Measurements from ENCODE around the gene KRT17. TPM values are rescaled to one million over a fixed set of nuclear protein-coding genes. Genes with fewer than 3 reads are reported as not detected.

Gene KRT17
- polyA plus RNA-seq, 1 donor from 2014 or later, result not detected

- Histone ChIP-seq H3K9ac (ENCODE audit: low read length) (no peak overlapping the region), H3K27ac (ENCODE audit: low read length) (no peak overlapping the region), H3K9me3 (ENCODE audit: low read length) (no peaks in the 10 kb centered on the region), H3K9me2 (ENCODE audit: insufficient read depth, low read length) (no peaks in the 10 kb centered on the region), H3K27me3 (ENCODE audit: insufficient read depth, low read depth, low read length) (no peaks in the 10 kb centered on the region), H3K36me3 (ENCODE audit: insufficient read depth, low read length) (no peaks in the 10 kb centered on the region), H2AFZ (ENCODE audit: low read depth, low read length) (no peak overlapping the region), H3F3A (ENCODE audit: insufficient read depth, low read length, poor library complexity, severe bottlenecking) (no peaks in the 10 kb centered on the region), H4K20me1 (ENCODE audit: insufficient read depth) (no peaks in the 10 kb centered on the region), H3K4me3 (ENCODE audit: low read length) (no peak overlapping the region), H3K4me2 (ENCODE audit: low read length) (no peak overlapping the region), H3K79me2 (replicated peaks; ENCODE audit: insufficient read depth, low read length) (no peaks in the 10 kb centered on the region)
- TF ChIP-seq TAF1 (IDR thresholded peaks at IDR 0.05; ENCODE audit: low read depth), result no peak
- no peak for TF ChIP-seq POLR2AphosphoS5 (IDR thresholded peaks at IDR 0.05)
- no peak for TF ChIP-seq EZH2 (IDR thresholded peaks at IDR 0.05; ENCODE audit: borderline replicate concordance, insufficient read depth, low read length, poor library complexity, severe bottlenecking)
- TF ChIP-seq REST (IDR thresholded peaks at IDR 0.05; ENCODE audit: borderline replicate concordance), result no peak
- no peak for TF ChIP-seq EP300 (conservative IDR thresholded peaks at IDR 0.05; ENCODE audit: poor library complexity, severe bottlenecking)
- no peak for TF ChIP-seq CTCF (IDR thresholded peaks at IDR 0.05; ENCODE audit: poor library complexity, severe bottlenecking)
Observed at GRCh38 chr17:41657936-41658335, 33.6 kb upstream of the KRT17 start.

GRCh38 chr17:41657176-41657754 is 32.9 kb upstream of the KRT17 start:
- H4K20me1 ChIP-seq (ENCODE audit: insufficient read depth), result no peaks in the 10 kb centered on the region
- H3K9ac ChIP-seq (ENCODE audit: low read length), result no peak overlapping the region
- H3F3A ChIP-seq (ENCODE audit: insufficient read depth, low read length, poor library complexity, severe bottlenecking), result no peaks in the 10 kb centered on the region
- H3K36me3 ChIP-seq (ENCODE audit: insufficient read depth, low read length), result no peaks in the 10 kb centered on the region
- H3K4me3 ChIP-seq (ENCODE audit: low read length), result no peak overlapping the region
- H3K9me3 ChIP-seq (ENCODE audit: low read length), result no peaks in the 10 kb centered on the region
- H3K9me2 ChIP-seq (ENCODE audit: insufficient read depth, low read length), result no peaks in the 10 kb centered on the region
- H3K27me3 ChIP-seq (ENCODE audit: insufficient read depth, low read depth, low read length), result no peaks in the 10 kb centered on the region
- TF ChIP-seq MXI1 (conservative IDR thresholded peaks at IDR 0.05; ENCODE audit: poor library complexity, severe bottlenecking) (no peak), REST (IDR thresholded peaks at IDR 0.05; ENCODE audit: borderline replicate concordance) (no peak), RAD21 (conservative IDR thresholded peaks at IDR 0.05) (no peak), EZH2 (IDR thresholded peaks at IDR 0.05; ENCODE audit: borderline replicate concordance, insufficient read depth, low read length, poor library complexity, severe bottlenecking) (no peak), TAF1 (IDR thresholded peaks at IDR 0.05; ENCODE audit: low read depth) (no peak), SMC3 (conservative IDR thresholded peaks at IDR 0.05; ENCODE audit: poor library complexity) (no peak)
- no peaks in the 10 kb centered on the region for H3K79me2 ChIP-seq (replicated peaks; ENCODE audit: insufficient read depth, low read length)
- H3K4me2 ChIP-seq (ENCODE audit: low read length), result no peak overlapping the region
- no peak overlapping the region for H3K27ac ChIP-seq (ENCODE audit: low read length)
- H2AFZ ChIP-seq (ENCODE audit: low read depth, low read length), result no peak overlapping the region

Data from neural cell (in vitro differentiated cells).